Activated naive CD4-positive, alpha-beta T cell (primary cell): ENCODE results near the gene NEAT1.
"Not testable (repeated sequence)": the region's sequence is repeated elsewhere in the genome, so short reads cannot be mapped to it uniquely, and the experiment has no call there.

Source experiments
- DNase-seq, 4 experiments: peaks; one replicate each; lab custom pipeline; 2025; lab: John Stamatoyannopoulos, UW

NEAT1 gene

GRCh38 chr11:65448418-65449105, 26.0 kb downstream of the NEAT1 start:
- DNase-seq = no peak

GRCh38 chr11:65451301-65451700, 28.7 kb downstream of the NEAT1 start:
- not testable (repeated sequence) for DNase-seq

DNA sequence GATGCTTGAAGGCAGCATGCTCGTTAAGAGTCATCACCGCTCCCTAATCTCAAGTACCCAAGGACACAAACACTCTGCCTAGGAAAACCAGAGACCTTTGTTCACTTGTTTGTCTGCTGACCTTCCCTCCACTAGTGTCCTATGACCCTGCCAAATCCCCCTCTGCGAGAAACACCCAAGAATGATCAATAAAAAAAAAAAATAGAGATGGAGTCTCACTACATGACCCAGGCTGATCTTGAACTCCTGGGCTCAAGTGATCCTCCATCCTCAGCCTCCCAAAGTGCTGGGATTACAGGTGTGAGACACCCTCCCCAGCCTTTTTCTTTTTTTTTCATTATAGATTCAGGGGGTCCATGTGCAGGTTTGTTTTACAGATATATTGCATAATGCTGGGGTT, 29.7 kb downstream of the NEAT1 start:
- not testable (repeated sequence) for DNase-seq

DNA sequence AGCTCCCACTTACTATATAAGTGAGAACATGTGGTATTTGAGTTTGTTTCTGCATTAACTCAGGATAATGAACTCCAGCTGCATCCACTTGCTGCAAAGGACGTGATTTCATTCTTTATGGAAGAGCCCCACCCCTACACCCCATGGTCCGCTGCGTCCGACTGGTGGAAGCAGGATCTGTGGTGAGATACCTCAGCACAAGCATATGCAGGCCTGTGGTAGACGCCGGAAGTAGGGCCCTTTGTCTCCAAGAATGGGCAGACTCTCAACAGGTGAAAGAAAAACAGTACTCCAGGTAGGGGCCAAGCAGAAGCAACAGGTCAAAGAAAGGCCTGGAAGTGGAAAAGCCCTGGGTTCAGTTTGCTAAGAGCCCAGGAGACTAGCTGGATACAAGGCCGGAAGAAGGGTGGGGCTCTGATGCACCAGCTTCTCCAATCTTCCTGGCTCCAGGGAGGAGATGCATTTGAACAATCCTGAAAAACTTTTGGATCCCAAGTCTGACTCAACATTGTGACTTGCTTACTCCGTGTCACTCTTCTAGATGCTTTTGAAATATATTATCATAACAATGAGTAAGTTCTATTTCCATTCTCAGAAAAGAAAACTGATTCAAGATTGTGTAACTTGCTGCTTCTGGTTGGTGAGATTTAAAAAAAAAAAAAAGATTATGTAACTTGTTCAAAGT, 30.4 kb downstream of the NEAT1 start:
- no peak for DNase-seq

DNA sequence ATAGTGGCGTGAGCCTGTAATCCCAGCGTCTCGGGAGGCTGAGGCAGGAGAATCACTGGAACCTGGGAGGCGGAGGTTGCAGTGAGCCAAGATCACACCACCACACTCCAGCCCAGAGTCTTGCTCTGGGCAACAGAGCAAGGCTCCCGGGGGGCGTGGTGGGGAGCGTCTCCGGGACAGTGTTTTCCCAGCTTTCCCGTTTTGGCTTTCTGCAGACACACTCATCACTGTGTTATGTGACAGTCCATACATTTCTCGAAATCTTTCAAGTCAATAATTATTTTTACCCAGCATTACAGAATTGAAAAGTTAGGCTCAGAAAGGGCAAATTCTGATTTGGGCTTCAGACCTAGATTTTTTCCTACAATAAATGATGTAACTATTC, 31.7 kb downstream of the NEAT1 start:
- no peak for DNase-seq

- DNase-seq = peak; percentile 44 to 67 (median 56)
Observed at GRCh38 chr11:65454696-65455456, 32.3 kb downstream of the NEAT1 start.

GRCh38 chr11:65456418-65456817, 33.8 kb downstream of the NEAT1 start:
- no peak for DNase-seq

DNA sequence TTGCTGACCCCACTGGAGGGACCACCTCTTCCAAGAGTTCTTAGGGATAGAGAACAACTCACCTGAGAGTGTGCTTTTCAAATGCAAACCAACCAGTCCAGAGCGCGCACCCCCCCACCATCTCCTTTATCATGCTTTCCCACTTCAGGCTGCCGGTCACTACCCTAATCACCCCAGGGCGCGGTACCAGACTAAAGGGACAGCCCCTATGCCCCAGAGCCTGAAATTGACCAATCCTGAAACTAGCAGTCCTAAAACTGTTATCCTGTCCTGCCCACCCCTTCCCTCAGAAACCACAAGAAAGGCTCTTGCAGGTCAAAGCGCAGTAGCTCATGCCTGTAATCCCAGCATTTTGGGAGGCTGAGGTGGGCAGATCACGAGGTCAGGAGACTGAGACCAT, 37.0 kb downstream of the NEAT1 start:
- DNase-seq = no peak

DNA sequence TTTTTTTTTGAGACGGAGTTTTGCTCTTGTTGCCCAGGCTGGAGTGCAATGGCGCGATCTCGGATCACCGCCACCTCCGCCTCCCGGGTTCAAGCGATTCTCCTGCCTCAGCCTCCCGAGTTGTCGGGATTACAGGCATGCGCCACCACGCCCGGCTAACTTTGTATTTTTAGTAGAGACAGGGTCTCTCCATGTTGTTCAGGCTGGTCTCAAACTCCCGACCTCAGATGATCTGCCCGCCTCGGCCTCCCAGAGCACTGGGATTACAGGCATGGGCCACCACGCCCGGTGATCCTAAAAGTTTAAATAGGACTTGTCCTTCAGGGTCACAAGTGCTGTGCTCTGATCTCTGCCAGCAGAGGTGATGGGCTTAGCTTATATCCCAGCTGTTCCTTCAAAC, 42.9 kb downstream of the NEAT1 start:
- not testable (repeated sequence) for DNase-seq

DNA sequence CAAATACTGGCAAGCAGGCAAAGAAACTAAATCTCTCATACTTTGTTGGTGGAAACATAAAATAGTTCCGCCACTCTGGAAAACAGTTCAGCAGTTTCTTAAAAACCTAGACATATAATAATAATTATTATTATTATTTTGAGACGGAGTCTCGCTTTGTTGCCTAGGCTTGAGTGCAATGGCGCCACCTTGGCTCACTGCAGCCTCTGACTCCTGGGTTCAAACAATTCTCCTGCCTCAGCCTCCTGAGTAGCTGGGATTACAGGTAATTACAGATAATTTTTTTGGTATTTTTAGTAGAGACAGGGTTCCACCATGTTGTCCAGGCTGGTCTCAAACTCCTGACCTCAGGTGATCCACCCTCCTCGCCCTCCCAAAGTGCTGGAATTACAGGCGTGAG, 44.7 kb downstream of the NEAT1 start:
- not testable (repeated sequence) for DNase-seq

GRCh38 chr11:65468874-65469333, 46.3 kb downstream of the NEAT1 start:
- DNase-seq = peak in 1 of 4 experiments; percentile 40

DNA sequence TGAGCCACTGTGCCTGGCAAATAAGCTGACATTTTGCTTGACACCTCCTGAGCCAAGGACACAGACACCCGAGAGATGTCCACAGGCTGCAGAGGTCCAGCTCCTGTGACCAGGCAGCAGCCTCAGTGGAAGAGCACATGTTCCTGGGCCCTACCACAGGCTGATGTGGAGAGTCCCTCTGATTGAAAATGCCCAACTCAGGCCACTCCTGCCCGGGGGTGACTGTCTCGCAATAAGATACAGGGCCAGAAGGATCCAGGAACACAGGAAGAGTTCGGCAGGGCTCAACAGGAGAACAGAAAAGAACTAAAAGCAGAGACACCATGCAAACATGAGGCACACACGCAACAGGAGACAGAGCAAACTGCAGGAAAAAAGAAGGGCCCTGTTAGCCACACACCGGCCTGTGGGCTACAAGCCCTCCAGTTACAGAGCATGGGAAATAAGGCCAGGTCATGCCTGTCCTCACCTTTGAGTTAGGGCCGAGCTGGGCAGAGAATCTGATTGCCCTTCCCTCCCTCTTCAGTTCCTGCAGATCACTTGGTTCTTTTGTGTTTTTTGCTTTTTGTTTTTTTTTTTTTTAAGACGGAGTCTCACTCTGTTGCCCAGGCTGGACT, 47.9 kb downstream of the NEAT1 start:
- no peak for DNase-seq

- DNase-seq = no peak
Observed at GRCh38 chr11:65471447-65471891, 48.9 kb downstream of the NEAT1 start.

GRCh38 chr11:65472588-65473277, 50.1 kb downstream of the NEAT1 start:
- DNase-seq = not testable (repeated sequence)

GRCh38 chr11:65473278-65473860, 50.8 kb downstream of the NEAT1 start:
- DNase-seq = no peak

DNA sequence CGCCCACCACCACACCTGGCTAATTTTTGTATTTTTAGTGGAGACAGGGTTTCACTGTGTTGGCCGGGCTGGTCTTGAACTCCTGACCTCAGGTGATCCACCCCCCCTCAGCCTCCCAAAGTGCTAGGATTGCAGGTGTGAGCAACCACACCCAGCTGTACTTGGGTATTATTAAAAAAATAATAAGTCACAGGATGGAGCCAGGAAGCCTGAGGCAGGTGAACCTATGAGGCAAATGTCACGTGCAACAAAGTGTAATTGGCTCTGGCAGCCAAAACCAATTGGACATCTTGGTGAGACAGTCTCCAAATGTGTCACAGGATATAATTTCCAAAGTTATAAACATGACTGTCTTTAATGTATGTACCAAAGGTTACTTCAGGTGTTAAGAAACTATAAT, 52.3 kb downstream of the NEAT1 start:
- no peak for DNase-seq

GRCh38 chr11:65476632-65477148, 54.1 kb downstream of the NEAT1 start:
- DNase-seq = no peak

DNA sequence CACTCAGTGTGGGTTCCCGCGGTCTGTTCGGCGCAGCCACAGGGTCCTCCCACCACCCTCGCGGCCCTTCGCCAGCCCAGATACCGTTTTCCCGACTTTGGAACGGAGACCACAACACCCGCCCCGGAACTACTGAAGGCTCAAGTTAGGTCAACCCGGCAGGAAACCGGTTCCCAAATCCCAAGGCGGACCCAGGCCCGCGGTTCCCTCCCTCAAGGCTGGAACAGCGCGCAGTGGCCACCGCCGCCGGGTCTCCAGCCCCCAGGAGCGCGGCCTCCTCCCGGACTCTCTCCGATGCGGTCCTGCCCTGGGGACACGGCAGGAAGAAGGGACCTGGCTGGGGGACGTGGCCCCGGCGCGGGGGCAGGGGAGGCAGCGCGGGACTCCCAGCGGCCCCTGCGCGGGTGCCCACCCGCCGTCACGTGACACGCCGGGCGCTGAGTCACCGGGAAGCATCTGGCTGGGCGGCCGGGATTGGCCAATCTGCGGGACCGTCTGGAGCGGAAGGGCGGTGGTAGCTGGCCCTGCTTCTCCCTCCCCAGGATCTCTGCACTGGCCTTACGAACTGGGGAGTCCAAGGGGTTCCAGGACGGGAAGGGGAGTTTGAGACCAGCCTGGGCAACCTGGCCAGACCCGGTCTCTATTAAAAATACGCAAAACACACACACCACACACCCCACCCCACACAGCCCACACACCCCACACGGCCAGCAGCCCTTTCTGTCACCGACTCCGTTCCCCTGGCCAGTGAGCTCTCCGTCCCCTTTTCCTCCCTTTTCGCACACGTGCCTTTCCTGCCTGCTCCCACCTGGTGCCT, 54.8 kb downstream of the NEAT1 start:
- DNase-seq = peak; percentile 63 to 86 (median 70)

GRCh38 chr11:65478388-65479183, 56.0 kb downstream of the NEAT1 start:
- DNase-seq = no peak
